HG02678 (cell line): ENCODE results near the gene BCL2L12.
"Not testable (repeated sequence)": the region's sequence is repeated elsewhere in the genome, so short reads cannot be mapped to it uniquely, and the experiment has no call there.

Experiments
- ATAC-seq: cut with Tn5 transposase; IDR thresholded peaks from one replicate; pipeline ENCODE4 v1.9.1; 2021; ENCODE audit warnings: mild to moderate bottlenecking, moderate library complexity; ENCODE audit not compliant: unreplicated experiment

Gene BCL2L12

DNA sequence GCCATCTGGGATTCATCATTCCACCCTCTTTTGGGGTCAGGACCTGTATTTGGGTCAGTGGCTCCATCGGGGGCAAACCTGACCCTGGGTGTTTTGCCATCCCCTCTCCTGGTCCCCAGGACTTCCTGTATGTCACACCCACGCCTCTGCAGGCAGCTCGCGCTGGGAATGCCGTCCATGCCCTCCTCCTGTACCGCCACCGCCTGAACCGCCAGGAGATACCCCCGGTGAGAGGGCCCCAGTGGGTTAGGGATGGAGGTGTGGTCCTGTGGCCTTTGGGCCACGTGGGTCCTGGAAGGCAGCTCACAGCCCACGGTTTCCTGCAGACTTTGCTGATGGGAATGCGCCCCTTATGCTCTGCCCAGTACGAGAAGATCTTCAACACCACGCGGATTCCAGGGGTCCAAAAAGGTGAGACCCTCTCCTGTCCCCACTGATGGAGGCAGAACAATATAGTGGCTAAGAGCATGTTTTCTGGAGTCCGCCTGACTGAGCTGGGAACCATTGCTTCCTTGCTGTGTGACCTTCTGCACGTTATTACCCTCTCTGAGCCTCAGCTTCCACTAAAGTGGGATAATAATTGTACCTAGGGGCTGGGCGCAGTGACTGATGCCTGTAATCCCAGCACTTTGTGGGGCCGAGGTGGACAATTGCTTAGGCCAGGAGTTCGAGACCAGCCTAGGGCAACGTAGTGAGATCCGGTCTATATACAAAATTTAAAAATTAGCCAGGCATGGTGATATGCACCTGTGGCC, 39.3 kb downstream of the BCL2L12 start:
- ATAC-seq = no peak

DNA sequence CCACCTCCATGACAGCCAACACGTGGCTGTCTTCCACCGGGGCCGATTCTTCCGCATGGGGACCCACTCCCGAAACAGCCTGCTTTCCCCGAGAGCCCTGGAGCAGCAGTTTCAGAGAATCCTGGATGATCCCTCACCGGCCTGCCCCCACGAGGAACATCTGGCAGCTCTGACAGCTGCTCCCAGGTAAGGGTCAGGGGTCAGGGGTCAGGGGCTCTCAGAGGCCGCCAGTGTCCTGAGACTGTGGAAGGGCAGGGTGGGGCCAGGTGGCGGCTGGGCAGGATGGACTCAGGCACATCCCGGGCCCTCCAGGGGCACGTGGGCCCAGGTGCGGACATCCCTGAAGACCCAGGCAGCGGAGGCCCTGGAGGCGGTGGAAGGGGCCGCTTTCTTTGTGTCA, 40.2 kb downstream of the BCL2L12 start:
- no peak for ATAC-seq

DNA sequence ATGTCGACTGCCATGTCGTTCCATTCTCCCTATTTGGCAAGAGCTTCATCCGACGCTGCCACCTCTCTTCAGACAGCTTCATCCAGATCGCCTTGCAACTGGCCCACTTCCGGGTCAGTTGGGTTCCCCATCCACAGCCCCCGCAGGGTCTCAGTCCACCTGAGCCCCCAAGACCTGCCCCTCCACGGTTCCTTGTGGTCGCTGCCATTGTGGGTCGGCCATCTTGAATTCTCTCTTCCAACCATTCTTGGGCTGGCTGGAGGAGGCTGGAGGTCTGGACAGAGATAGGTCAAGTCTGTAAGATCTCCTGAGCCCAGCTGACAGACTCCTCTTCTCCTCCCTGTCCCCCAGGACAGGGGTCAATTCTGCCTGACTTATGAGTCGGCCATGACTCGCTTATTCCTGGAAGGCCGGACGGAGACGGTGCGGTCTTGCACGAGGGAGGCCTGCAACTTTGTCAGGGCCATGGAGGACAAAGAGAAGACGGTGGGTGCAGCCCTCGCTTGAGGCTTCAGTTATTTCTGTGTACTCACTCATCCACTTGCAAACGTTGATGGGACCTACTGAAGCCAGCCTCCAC, 44.7 kb downstream of the BCL2L12 start:
- ATAC-seq = no peak

DNA sequence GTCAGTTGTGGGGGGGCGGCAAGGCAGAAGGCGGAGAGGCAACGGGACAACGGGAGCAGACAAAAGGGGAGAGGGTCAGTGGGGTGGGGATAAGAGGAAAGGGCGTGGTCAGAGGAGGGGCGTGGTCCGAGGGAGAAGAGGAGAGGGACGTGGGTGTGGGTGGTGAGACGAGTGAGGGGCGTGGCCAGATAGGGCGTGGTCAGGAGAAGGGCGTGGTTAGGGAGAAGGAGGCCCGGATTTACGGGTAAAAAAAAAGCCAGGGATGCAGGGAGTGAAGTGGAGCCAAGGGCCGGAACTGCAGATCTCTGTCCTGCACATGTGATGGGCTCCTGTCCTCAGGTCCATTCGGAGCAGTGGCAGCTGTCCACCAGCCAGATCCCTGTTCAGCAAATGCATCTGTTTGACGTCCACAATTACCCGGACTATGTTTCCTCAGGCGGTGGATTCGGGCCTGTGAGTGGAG, 46.7 kb downstream of the BCL2L12 start:
- ATAC-seq = no peak

DNA sequence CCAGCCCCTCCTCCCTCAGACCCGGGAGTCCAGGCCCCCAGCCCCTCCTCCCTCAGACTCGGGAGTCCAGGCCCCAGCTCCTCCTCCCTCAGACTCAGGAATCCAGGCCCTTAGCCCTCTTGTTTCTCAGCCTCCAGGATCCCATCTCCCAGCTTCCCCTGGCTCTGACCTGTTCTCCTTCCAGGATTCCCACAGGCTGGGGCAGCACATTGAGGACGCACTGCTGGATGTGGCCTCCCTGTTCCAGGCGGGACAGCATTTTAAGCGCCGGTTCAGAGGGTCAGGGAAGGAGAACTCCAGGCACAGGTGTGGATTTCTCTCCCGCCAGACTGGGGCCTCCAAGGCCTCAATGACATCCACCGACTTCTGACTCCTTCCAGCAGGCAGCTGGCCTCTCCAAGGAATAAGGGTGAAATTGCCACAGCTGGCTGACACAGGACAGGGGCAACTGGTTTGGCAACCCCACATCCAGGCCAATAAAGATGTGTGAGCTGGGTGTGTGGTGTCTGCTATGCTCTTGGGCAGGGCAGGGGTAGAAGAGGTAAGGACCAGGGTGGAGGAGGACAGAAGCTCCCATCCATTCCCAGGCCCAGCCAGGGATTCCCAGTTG, 47.6 kb downstream of the BCL2L12 start:
- ATAC-seq = no peak

DNA sequence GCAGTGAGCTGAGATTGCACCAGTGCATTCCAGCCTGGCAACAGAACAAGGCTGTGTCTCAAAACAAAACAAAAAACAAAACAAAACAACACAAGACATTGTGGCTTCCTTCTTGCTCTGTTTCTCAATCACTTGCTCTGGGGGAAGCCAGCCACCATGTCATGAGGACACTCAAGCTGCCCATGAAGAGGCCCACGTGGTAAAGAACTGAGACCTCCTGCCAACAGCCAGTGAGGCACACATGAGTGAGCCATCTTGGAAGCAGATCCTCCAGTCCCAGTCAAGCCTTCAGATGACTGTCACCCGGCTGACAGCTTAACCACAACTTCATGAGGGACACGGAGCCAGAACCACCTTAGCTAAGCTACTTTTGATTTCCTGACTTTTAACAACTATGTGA, 50.4 kb downstream of the BCL2L12 start:
- ATAC-seq = no peak

DNA sequence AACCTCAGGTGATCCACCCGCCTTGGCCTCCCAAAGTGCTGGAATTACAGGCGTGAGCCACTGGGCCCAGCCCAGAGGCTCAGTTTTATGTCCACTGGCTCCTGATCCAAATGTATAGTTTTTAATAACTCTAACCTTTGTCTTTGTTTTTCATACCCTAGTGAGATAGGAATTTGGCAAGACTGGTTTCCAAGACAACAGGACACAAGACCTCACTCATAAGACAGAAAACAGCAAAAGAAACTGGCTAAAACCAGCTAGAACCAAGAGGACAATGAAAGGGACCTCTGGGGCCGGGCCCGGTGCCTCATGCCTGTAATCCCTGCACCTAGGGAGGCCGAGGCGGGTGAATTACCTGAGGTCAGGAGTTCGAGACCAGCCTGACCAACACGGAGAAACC, 52.8 kb downstream of the BCL2L12 start:
- no peak for ATAC-seq

DNA sequence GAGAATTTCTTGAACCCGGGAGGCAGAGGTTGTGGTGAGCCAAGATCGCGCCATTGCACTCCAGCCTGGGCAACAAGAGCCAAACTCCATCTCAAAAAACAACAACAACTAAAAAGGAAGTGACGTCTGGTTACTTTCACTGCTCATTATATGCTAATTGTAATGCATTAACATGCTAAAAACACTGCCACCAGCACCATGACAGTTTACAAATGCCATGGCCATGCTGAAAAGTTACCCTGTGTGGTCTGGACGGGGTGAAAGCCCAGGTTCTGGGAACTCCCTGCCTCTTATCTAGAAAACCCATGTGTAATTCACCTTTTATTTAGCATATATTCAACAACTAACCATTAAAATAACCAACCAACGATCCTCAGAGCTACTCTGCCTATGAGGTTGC, 53.3 kb downstream of the BCL2L12 start:
- ATAC-seq = no peak

DNA sequence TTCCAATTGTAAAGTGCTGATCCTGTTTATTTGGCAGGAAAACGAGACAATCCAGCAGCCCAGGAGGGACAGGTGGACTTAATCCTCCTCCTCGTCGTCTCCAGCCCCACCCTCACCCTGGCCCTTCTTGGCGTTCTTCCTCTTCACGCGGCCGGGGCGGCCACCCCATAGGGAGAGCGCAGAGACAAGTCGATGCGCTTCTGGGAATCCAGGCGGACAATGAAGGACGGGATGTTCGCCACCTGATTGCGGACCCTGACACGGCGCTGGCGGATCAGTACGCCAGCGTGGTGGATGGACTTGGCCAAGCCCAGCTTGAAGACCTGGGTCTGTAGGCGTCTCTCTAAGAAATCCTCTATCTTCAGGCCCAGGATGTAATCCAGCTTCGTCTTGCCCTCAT, 53.7 kb downstream of the BCL2L12 start:
- not testable (repeated sequence) for ATAC-seq
